Stimulated activated naive CD8-positive, alpha-beta T cell treated with anti-CD3 and anti-CD28 coated beads, Interleukin-15, Interleukin-2, amounts not matched to agents 100 U/mL and 50 U/mL, for 24 hours (primary cell): Measurements from ENCODE around the gene AQP2.

Experiments
- ATAC-seq: fragments of 150-1000 bp; cut with Tn5 transposase; one replicate; pipeline ENCODE4 v1.10.0; 2021
- DNase-seq: peaks from one replicate; pipeline ENCODE4 v3.0.0; 2021

The AQP2 gene

DNA sequence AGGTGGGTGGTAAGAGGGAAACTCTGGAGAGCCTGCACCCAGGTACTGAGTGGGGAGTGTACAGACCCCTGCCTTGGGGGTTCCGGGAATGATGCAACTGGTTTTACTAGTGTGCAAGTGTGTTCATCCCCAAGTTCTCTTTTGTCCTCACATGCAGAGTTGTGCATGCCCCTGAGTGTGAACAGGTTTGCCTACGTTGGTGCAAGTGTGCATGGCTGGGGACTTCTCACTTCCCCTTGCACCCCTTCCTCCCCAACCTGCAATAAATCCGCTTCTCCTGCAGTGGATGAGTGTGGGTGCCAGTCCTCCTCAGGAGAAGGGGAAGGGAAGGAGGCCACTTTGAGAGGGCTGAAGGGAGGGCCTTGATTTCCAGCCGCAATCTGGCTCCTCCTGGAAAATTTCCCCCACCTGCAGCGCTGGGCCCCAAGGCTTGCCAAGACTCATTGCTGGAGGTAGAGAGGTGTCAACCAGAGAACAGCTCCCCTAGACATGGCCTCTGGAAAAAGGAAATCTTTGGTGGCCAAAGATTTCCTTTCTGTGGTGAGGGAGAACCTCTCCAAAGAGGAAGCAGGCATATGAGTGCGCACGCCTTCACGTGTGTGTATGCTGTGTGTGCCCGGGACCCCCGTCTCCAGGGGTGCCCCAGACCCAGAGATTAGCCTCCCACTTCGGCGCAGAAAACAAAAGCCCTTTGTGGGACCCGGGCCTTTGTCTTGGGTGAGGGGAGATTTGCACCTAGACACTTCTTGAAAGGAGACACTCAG, 5.5 kb downstream of the AQP2 start:
- DNase-seq (no peak), ATAC-seq (no peak)

DNA sequence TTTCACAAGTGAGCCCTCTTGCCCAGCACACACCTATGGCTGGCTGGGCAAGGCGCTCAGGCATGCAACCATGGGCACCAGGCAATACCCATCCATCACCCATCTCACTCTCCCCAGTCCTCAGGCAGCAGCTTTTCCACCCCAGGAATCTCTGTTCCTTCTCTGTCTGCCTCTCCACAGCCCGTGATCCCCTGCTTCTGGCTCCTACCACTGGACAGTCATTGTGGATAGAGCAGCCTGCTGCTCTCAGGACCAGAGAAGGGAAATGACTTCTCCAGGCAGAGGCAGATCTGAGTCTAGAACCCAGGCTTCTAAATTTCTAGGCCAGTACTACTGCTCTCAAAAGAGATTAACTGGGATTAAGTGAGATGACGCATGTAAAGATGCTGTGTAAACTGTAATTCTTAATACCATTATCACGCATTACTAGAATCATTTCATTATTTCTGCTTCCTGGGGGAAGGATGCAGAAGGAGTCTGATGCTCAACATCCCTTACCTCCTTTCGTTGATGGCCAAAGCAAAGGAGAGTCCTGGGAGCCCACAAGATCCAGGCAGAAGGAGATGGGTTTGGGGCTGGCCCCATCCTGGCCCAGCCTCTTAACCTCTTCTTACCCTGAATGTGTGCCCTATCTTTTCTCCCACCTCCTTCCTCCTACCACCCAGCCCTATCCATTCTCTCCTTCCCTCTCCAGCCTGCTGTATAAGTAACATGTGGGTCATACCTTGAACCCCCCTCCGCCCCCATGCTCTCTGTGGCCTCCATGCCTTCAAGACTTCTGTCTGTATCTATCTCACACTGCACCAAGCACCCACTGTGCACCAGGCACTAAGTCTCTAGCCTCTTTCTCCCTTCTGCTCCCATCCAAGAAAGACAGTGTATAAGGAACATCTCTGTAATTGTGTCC, 6.4 kb downstream of the AQP2 start:
- ATAC-seq (no peak), DNase-seq (no peak)

DNA sequence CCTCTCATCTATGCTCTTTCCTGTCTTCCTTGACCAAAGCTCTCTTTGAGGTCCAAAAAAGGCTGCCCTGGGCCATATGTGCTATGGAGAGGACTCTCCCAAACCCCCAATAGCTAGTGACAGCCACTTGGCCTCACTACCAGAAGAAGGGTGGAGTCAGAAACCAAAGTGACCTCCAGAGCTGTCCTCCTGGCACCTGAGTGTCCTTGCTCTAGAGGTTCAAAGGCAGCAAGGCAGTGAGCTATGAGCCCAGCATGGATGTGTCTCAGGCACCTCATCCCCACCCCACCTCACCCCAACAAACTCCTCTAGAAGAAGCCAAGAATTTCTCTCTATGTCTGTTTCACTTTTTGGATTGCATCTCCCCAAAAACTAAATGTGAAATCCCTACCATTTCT, 7.0 kb downstream of the AQP2 start:
- ATAC-seq = no peak
- DNase-seq = no peak

DNA sequence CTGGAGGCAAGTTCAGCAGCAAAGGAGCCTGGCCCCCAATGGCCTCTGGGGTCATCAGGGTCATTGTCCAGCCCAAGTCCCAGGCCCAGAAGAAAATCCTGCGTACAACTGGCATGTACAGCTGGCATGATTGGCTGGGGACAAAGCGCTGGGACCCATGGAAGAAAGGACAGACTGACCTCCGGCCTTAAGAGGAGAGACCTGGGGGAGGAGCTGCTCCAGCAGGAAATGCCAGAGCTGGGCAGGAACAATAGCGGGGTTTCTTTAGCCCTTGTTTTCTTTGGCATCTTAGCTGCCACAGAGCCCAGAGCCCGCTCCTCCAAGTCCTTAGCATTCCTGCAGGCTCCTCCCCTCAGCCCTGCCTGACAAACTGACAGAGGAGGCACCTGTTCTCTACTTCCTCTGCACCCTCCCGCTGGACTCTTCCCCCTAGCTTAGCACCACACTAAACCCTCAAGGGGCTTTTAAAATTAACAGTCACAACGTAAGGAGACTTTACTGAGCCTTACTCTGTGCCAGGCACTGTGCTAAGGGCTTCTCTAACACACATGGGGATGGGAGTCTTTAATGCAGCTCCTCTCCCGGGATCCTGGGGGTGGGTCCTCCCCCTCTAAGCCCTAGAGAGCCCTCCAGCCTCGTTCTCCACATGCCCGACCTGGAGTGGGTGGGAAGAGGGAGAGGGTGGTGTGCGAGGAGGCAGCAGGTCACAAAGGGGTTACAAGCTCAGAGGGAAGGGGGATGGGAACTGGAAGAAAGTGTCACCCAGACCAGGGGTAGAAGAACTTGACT, 9.3 kb downstream of the AQP2 start:
- DNase-seq = no peak
- no peak for ATAC-seq

DNA sequence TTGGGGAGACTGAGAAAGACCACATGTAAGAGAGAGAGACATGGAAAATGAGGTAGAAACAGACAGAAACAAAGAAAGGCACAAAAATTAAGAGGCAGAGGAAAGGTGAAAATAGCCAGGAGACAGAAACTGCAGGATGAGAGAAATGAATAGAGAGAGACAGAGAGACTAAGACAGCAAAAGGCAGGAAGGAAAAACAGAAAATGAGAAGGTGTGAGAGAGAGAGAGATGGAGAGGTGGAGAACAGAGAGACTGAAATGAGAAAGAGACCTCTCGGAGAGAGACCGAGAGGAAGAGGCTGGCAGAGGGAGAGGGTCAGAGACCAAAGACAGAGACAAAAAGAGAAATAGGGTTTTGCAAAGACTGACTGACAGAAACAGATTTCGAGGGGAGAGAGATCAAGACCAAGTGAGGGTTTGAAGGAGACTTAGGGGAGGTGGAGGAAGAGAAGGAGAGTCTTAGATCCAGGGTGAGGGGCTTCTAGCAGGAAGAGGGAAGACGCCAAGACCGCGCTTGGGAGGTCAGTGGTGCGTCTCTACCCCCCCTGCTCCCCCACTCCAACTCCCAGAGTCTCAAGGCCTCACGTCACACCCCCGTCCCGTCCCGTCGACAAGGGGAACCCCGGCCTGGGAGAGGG, 10.1 kb downstream of the AQP2 start:
- DNase-seq (no peak), ATAC-seq (no peak)

DNA sequence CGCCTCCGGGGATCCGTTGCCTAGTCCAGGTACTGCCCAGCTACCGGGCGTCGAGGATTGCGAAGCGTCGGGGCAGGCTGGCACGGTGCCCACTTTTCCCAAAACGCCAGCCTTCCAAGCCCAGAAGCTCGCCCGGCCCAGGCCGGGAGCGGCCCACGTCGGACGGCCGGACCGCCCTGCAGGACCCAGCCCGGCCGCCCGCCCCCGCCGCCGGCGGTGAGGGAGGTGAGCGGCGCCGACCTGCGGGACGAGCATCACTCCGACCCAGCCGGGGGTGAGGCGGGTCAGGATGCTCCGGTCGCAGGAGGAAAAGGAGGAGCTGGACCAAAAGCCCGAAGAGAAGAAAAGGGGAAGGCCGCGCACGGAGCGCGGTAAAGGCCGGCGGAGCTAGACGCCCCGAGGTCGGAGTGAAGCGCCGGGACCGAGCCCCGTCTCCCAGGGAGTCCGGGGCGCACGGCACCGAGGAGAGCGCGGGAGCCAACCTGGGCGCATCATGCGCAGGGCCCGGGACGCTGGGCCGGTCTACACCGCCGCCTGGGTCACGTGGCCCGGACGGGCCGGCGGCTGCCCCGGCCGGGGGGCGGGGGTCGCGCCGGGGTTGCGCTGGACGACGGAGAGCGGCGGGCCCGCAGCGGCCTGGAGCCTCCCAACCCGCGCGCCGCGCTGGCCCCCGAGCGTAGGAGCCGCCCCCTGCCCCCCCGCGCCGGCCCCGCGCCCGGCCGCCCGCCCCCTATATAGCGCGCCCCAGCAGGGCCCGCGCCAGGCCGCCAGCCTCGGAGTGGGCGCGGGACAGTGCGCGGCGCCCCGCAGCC, 10.8 kb downstream of the AQP2 start, which contains the start of gene AQP5:
AQP5 (plus strand) TSS at position 762 of the 812 bp plus-strand sequence. CDS start 146 bp downstream, outside the sequence.
- DNase-seq (no peak), ATAC-seq (no peak)

DNA sequence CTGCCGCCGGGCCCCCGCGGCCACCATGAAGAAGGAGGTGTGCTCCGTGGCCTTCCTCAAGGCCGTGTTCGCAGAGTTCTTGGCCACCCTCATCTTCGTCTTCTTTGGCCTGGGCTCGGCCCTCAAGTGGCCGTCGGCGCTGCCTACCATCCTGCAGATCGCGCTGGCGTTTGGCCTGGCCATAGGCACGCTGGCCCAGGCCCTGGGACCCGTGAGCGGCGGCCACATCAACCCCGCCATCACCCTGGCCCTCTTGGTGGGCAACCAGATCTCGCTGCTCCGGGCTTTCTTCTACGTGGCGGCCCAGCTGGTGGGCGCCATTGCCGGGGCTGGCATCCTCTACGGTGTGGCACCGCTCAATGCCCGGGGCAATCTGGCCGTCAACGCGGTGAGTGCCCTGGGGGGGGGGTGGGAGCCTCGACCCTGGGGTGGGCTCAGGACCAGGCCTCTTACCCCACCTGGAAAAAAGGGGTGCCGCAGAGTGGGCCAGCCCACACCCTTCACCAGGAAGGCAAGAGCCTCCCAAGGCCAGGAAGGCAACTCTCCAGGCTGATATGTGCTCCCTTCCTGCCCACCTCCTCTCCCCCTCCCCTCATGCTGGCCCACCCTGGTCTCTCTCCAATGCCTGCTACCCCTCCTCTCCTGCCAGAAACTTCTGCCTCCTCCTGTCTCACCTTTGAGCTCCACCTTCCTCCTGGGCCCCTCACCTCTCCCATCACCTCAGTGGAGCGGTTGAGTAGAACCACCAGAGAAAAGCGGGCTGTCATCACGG, 11.6 kb downstream of the AQP2 start:
- DNase-seq (no peak), ATAC-seq (no peak)

DNA sequence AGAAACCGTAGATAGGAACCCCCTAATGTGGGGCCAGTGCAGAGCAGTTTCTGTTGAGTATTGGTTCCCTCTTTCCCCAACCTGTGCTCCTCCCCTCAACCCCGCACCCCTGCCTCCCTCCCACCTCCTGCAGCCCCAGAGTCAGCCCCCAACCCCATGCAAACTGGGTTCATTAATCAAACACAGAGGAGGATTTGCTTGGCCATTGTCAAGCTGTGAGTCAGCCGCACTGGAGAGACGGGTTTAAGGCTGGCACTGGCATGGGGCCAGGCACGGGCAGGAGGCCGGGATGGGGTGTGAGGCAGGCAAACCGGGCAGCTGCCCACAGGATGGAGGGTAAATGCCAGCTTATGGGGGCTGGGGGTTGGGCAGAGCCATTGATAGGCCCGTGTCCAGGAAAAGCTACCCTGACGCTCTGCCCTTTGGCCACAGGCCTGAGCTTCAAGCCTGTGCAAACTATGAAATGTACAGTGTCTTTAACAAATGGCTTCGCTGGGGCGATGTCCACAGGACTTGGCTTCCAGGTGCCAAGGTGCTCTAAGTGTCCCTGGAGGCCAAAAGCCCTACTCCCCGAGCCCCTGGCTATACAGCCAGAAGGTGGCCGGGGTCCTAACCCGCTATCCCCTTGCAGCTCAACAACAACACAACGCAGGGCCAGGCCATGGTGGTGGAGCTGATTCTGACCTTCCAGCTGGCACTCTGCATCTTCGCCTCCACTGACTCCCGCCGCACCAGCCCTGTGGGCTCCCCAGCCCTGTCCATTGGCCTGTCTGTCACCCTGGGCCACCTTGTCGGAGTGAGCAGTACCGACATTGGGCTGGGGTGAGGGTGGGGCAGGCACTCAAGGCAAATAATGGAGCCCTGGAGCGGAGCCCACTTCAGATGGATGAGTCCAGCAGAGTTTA, 12.6 kb downstream of the AQP2 start:
- no peak for ATAC-seq
- no peak for DNase-seq

DNA sequence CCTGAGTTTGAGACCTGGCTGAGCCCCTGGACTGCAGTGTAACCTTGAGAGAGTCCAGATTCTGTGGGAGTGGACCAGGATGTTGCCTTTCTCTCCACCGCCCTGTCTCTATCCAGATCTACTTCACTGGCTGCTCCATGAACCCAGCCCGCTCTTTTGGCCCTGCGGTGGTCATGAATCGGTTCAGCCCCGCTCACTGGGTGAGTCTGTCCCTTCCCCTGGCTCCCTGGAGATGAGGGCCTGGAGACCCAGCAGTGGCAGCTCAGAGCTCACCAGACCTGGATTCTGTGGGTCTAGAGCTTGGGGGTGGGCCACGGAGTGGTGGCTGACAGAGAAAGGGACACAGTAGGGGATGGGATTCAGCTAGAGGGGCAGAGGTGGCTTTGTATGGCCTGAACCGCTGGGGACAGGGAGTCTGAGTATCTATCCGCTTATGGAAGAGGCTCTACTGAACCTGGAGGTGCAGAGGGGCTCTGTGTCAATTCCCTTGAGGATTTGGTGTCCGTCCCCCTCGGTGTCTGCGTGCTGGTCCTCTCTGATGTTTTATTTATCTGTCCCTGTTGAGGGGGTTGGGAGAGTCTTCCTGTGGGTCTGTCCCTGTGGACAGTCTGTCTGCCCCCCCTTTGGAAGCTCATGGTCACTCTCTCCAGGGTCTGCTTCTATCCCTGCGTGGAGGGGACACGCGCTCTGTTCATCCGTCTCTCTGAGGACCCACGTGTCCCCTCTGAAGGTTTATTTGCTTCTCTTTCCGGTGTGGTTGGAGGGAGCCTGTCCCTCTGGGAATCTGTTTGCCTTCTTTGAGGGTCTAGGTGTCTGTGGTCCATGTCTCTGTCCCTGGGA, 13.7 kb downstream of the AQP2 start:
- DNase-seq = no peak
- ATAC-seq = no peak

DNA sequence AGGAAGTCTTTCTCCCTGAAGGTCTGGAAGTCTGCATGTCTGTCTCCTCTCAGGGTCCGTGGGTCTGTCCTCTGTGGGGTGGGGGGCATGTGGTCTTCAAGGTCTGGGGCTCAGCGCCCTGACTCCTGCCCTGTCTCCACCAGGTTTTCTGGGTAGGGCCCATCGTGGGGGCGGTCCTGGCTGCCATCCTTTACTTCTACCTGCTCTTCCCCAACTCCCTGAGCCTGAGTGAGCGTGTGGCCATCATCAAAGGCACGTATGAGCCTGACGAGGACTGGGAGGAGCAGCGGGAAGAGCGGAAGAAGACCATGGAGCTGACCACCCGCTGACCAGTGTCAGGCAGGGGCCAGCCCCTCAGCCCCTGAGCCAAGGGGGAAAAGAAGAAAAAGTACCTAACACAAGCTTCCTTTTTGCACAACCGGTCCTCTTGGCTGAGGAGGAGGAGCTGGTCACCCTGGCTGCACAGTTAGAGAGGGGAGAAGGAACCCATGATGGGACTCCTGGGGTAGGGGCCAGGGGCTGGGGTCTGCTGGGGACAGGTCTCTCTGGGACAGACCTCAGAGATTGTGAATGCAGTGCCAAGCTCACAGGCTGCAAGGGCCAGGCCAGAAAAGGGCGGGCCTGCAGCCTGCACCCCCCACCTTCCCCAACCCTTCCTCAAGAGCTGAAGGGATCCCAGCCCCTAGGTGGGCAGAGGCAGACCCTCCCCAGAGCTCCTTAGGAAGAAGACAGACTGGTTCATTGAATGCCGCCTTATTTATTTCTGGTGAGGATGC, 14.5 kb downstream of the AQP2 start:
- DNase-seq (no peak), ATAC-seq (no peak)

DNA sequence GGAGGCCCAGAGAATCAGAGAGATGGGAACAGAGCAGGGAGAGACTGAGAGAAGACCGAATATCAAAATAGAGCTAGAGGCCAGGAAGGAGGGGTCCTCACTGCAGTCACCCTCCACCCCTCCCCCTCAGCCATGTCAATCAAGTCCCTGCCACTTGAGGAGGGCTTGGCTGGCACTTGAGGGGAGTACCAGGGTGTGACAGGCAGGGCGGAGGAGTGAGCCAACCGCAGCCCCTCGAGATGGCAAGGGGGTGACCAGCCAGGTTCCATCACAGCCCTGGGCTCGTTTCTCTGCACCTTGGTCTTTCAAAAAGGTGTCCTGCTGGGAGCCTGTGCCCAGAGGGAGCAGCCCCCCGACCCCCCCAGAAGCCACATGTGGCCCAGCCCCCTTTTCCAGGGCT, 15.3 kb downstream of the AQP2 start:
- ATAC-seq = no peak
- DNase-seq = no peak

DNA sequence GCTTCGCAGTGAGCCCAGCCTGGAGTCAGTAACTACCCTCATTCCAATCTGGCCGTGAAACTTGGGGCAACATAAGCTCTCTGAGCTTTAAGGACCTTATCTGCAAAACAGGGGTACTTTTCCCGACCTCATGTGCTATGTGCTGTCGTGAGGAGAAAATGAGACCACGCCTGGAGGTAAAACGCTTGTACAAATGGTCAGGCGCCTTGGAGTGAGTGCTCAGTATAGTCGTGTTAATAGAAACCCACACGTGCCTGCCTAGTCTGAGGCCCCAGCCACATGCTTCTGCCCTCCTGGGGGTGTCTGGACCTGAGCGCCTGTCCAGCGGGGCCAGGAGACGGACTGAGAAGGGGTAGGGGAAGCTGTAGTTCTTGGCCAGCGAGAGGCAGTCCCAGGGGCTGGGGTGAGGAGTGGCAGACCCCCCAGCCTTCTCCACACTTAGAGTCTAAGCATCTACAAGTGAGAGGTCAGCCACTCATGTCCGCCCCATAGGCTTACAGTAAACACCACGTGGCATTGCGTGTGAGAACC, 16.0 kb downstream of the AQP2 start:
- DNase-seq (no peak), ATAC-seq (no peak)

DNA sequence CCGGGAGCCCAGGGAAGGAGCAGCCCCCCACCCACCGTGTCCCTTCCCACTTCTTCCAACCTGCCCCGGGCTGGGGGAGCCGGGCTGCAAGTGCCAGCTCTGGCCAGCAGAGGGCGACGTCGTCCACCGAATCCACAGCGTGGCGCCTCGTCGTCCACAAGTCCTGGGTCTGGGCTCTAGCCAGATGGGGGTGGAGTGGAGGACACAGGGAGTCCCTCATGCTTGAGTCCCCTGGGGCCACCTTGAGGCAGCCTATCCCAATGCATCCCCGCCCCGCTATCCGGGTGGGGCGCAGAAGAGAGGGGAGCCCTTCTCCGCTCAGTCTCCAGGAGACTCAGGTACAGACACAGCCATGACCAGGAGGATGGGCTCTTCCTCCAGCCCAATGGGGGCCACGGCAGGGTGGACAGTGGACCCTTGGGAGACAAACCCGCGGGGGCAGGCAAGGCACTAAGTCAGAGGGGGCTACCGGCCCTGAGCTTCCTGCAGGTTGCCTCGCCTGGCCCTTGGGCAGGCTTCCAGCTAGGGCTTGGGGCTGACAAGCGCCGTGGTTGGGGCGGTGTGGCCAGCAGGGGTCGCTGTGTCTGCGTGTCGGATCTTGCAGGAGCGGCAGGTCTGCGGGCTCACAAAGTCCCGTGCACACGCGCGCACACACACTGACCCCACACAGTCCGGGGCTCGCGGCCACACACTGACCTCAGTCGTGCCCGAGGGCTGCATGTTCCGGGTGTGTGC, 16.7 kb downstream of the AQP2 start:
- peak; percentile 97 for DNase-seq
- peak; percentile 82 for ATAC-seq

DNA sequence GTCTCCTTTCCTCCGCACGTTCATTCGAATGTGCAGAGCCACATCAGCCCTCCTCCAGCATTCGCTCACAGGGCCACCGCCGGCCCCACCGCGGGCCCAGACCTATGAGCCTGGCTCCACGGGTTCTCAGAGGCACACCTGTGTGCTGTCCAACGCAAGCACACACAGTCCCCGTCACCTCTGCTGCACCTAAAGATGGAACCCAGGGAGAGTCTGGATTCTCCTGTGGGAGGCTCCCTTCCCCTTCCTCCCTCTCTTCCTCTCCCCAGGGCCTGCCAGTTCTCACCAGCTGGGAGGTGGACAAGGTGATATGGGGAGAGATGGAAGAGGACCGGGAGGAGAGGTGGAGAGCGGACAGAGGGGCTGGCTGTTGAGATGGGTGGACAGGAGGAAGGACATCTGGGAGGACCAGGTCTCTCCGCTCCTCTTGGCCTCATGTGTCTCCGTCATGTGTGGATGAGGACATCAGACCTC, 17.3 kb downstream of the AQP2 start:
- ATAC-seq = no peak
- DNase-seq = no peak

DNA sequence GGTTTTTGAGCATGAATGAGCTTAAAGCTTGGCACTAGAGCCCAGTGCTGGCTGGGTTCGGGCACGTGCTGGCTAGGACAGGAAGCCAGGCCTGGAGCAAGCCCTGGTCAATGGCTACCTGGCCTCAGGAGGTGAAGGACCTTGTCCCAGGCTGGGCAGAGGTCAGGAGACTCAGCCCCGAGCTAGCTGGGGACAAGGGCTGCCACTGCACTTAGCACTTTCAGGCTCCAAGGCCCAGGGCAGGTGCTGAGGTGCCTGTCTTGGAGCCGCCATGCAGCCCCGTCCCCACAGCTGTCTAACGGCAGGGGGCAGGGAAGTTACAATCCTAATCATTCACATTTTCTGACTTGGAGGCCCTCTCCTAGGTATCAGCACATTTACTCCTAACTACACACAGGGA, 17.9 kb downstream of the AQP2 start:
- ATAC-seq (no peak), DNase-seq (no peak)

DNA sequence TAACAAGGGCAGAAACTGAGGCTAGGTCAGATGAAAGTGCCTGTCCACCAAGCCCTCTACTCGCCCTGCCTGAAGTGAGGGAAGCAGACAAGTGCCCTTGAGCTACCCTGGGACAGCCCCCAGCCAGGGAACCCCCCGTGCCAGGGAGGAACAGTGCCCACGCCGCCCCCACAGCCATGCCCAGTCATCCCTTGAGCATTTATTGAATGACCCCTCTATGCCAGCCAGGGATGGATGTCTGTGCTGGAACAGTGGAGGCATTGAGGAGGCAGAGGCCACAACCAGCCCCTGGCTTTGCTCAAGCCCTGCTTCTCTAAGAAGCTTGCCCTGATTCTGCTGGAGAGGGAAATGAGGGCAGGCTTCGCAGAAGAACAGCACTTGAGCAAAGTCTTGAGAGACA, 18.5 kb downstream of the AQP2 start:
- ATAC-seq = no peak
- no peak for DNase-seq
